Measurements from ENCODE around the gene SOX13.

Gene SOX13

GRCh38 chr1:204134103-204134502 lies 61.2 kb downstream of the SOX13 start:
- DNase-seq, result no peak

GRCh38 chr1:204136814-204137213 lies 63.9 kb downstream of the SOX13 start:
- no peak for DNase-seq

GRCh38 chr1:204139088-204139487 lies 66.2 kb downstream of the SOX13 start:
- no peak for DNase-seq

- no peak for DNase-seq
Observed at GRCh38 chr1:204139952-204140351, 67.0 kb downstream of the SOX13 start.

- no peak for DNase-seq
Observed at GRCh38 chr1:204141131-204141530, 68.2 kb downstream of the SOX13 start.

GRCh38 chr1:204142032-204142974 lies 69.4 kb downstream of the SOX13 start:
- DNase-seq, result no peak

- no peak for DNase-seq
Observed at GRCh38 chr1:204143276-204144041, 70.5 kb downstream of the SOX13 start.

GRCh38 chr1:204145033-204145504 lies 72.2 kb downstream of the SOX13 start:
- DNase-seq, result no peak

- no peak for DNase-seq
Observed at GRCh38 chr1:204146309-204146708, 73.4 kb downstream of the SOX13 start.

- no peak for DNase-seq
Observed at GRCh38 chr1:204146965-204147364, 74.0 kb downstream of the SOX13 start.

GRCh38 chr1:204147406-204148383 lies 74.8 kb downstream of the SOX13 start:
- DNase-seq, result no peak

GRCh38 chr1:204149107-204149506 lies 76.2 kb downstream of the SOX13 start:
- no peak for DNase-seq

GRCh38 chr1:204149635-204150565 lies 77.0 kb downstream of the SOX13 start:
- no peak for DNase-seq

- DNase-seq, result no peak
Observed at GRCh38 chr1:204150702-204151551, 78.0 kb downstream of the SOX13 start.

GRCh38 chr1:204151552-204152309 lies 78.8 kb downstream of the SOX13 start, which contains the start of gene ETNK2:
Gene ETNK2 (minus strand): TSS chr1:204152044. CDS start chr1:204151852, 192 bp downstream.
- DNase-seq, result peak; percentile 64

- DNase-seq, result no peak
Observed at GRCh38 chr1:204152310-204153044, 79.6 kb downstream of the SOX13 start.

GRCh38 chr1:204153667-204154066 lies 80.8 kb downstream of the SOX13 start:
- DNase-seq, result no peak

GRCh38 chr1:204154568-204155255 lies 81.8 kb downstream of the SOX13 start:
- DNase-seq, result no peak
